Ascending aorta (tissue), 2 donors: ENCODE data around the gene SLC25A18. TPM values are rescaled to one million over a fixed set of nuclear protein-coding genes. Genes with fewer than 3 reads are reported as not detected.

Source experiments
- DNase-seq, 2 donors: peaks; one replicate each; pipeline ENCODE4 v3.0.0-alpha.2; 2019; ENCODE audit warnings: low spot score in 2 of 2
- H3K27ac ChIP-seq, 2 donors: fragments of 200-600 bp; sonication (generic); one replicate each; pipeline ENCODE4 v1.5.1; 2016 to 2017; ENCODE audit warnings: mild to moderate bottlenecking in 1 of 2
- H3K27me3 ChIP-seq: fragments of 200-600 bp; sonication (generic); one replicate; pipeline ENCODE4 v1.5.1; 2017
- H3K36me3 ChIP-seq, 2 donors: fragments of 200-600 bp; sonication (generic); one replicate each; pipeline ENCODE4 v1.5.1; 2016
- H3K4me1 ChIP-seq, 2 donors: fragments of 200-600 bp; sonication (generic); one replicate each; pipeline ENCODE4 v1.5.1; 2016 to 2017; ENCODE audit warnings: mild to moderate bottlenecking in 1 of 2
- H3K4me3 ChIP-seq, 2 donors: fragments of 200-600 bp; sonication (generic); one replicate each; pipeline ENCODE4 v1.5.1; 2016 to 2017; ENCODE audit warnings: mild to moderate bottlenecking in 1 of 2
- H3K9me3 ChIP-seq, 2 donors: fragments of 200-600 bp; sonication (generic); one replicate each; pipeline ENCODE4 v1.5.1; 2016
- intact Hi-C: fragments of 100-400 bp; cut with DNase I; formaldehyde crosslinking; loops from one replicate; pipeline ENCODE4 v1.15.1; 2023
- total RNA-seq: library from RNA; depleted of rRNA; stranded (reverse); fragments of >200 nt; gene quantifications from one replicate; pipeline ENCODE4 v1.1.0, GENCODE V29; 2016
- TF ChIP-seq, protein P1 (sequence below), 3 experiments: fragments of 200-600 bp in 2 of 3; fragments of 450-650 bp in 1 of 3; sonication (generic) in 2 of 3; IDR thresholded peaks; one replicate each; pipeline ENCODE4 v1.5.1; 2016 to 2019; ENCODE audit warnings: antibody characterized with exemption in 3 of 3, mild to moderate bottlenecking in 1 of 3, moderate library complexity in 1 of 3

The SLC25A18 gene
- total RNA-seq, 1 donor from 2014 or later, result not detected

DNA sequence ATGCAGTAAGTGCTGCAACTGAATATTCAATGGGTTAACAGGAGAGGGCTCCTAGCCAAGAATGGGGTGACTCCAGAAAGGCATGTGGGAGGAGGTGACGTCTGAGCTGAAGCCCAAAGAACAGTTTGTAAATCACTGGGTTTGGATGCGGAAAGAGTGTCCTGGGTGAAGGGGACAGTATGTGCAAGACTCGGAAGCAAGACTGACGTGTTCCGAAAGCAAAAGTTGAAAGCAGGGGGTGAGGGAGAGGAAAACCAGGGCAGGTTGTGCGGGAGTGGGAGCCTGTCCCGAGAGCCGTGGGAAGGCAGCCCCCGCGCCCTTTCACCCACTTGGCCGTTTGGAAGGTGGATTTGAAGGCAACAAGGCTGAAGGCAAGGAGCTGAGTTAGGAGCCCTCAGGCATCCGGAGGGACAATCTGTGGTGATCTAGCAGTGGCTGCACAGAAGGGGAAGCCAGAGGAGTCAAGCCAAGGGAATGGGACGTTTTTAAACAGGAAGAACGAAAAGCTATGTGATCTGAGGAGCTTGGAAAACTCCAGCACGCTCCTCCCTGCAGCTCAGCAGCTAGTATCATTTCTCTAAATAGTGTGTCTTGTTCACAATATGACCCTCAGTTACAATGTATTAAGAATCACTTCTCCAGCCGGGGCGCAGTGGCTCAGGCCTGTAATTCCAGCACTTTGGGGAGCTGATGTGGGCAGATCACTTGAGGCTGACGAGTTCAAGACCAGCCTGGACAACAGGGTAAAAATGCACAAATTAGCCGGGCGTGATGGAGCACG lies 7.7 kb downstream of the SLC25A18 start:
- H3K4me1 ChIP-seq, result peaks cover 4 to 19% of the 10 kb centered on the region in 2 donors
- no peaks in the 10 kb centered on the region for H3K9me3 ChIP-seq
- no peaks in the 10 kb centered on the region for H3K36me3 ChIP-seq
- DNase-seq, result peak in 1 of 2 donors; percentile 90
- intact Hi-C loops, result loop anchor here (5.0 kb wide), 1 partner anchor 56 kb away; the partner anchor contains the start of gene ATP6V1E1
- TF ChIP-seq, protein P1, sequence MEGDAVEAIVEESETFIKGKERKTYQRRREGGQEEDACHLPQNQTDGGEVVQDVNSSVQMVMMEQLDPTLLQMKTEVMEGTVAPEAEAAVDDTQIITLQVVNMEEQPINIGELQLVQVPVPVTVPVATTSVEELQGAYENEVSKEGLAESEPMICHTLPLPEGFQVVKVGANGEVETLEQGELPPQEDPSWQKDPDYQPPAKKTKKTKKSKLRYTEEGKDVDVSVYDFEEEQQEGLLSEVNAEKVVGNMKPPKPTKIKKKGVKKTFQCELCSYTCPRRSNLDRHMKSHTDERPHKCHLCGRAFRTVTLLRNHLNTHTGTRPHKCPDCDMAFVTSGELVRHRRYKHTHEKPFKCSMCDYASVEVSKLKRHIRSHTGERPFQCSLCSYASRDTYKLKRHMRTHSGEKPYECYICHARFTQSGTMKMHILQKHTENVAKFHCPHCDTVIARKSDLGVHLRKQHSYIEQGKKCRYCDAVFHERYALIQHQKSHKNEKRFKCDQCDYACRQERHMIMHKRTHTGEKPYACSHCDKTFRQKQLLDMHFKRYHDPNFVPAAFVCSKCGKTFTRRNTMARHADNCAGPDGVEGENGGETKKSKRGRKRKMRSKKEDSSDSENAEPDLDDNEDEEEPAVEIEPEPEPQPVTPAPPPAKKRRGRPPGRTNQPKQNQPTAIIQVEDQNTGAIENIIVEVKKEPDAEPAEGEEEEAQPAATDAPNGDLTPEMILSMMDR (IDR thresholded peaks at IDR 0.05), result no peak
- peak overlapping the region; percentile 61 to 86 for H3K27ac ChIP-seq
- no peaks in the 10 kb centered on the region for H3K27me3 ChIP-seq
- H3K4me3 ChIP-seq, result peak overlapping the region; percentile 27 to 60

- Histone ChIP-seq H3K27ac (no peak overlapping the region), H3K4me3 (no peak overlapping the region), H3K36me3 (no peaks in the 10 kb centered on the region), H3K9me3 (no peaks in the 10 kb centered on the region), H3K4me1 (peaks cover 4 to 13% of the 10 kb centered on the region in 2 donors), H3K27me3 (no peaks in the 10 kb centered on the region)
- TF ChIP-seq, protein P1 (IDR thresholded peaks at IDR 0.05), result no peak
- DNase-seq, result no peak
- intact Hi-C loops, result no loop called here
Observed at GRCh38 chr22:17575151-17575550, 11.9 kb downstream of the SLC25A18 start.

GRCh38 chr22:17575681-17576080 lies 12.4 kb downstream of the SLC25A18 start:
- no peak overlapping the region for H3K4me3 ChIP-seq
- no peak for DNase-seq
- intact Hi-C loops, result no loop called here
- no peaks in the 10 kb centered on the region for H3K36me3 ChIP-seq
- H3K9me3 ChIP-seq, result no peaks in the 10 kb centered on the region
- no peaks in the 10 kb centered on the region for H3K27me3 ChIP-seq
- no peak overlapping the region for H3K27ac ChIP-seq
- peaks cover 0 to 8% of the 10 kb centered on the region in 2 donors for H3K4me1 ChIP-seq
- TF ChIP-seq, protein P1 (IDR thresholded peaks at IDR 0.05), result no peak

DNA sequence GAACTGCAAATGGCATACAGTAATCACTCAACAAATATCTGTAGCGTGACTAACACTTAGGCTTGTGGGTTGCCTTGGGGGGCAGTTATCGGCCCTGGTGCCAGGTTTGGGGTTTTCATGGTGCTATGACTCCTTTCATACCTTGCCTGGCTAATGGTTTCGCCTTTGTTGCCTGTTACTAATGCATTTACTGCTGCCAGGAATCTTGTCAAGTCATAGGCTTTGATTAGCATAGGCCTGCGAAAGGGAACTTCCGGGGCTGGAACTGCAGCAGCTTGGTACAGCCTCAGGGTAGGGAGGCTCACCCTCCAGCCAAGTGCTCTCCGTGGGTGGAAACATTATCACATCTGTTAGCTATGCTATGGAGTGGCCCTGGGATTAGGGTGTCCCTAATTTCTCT lies 13.2 kb downstream of the SLC25A18 start:
- TF ChIP-seq, protein P1 (IDR thresholded peaks at IDR 0.05), result no peak
- no peaks in the 10 kb centered on the region for H3K36me3 ChIP-seq
- no peak overlapping the region for H3K27ac ChIP-seq
- no peaks in the 10 kb centered on the region for H3K9me3 ChIP-seq
- DNase-seq, result no peak
- H3K4me1 ChIP-seq, result peaks cover 0 to 5% of the 10 kb centered on the region in 2 donors
- intact Hi-C loops, result no loop called here
- H3K4me3 ChIP-seq, result no peak overlapping the region
- no peaks in the 10 kb centered on the region for H3K27me3 ChIP-seq

- H3K27me3 ChIP-seq, result no peaks in the 10 kb centered on the region
- TF ChIP-seq, protein P1 (IDR thresholded peaks at IDR 0.05), result no peak
- no peaks in the 10 kb centered on the region for H3K36me3 ChIP-seq
- intact Hi-C loops, result no loop called here
- peak in 1 of 2 donors; percentile 71 for DNase-seq
- H3K4me3 ChIP-seq, result no peak overlapping the region
- H3K4me1 ChIP-seq, result no peaks in the 10 kb centered on the region
- H3K9me3 ChIP-seq, result no peaks in the 10 kb centered on the region
- no peak overlapping the region for H3K27ac ChIP-seq
Observed at GRCh38 chr22:17578136-17578754, 14.9 kb downstream of the SLC25A18 start.
